NCI-H187 treated with DMSO at 0.1 percent for 48 hours (cell line): ENCODE data around the gene CAVIN4.

Source experiments
- DNase-seq: peaks from one replicate; lab custom pipeline; 2025; lab: John Stamatoyannopoulos, UW

The CAVIN4 gene

GRCh38 chr9:100590481-100590880 is 12.6 kb downstream of the CAVIN4 start:
- DNase-seq = no peak

- DNase-seq = no peak
Measured at GRCh38 chr9:100591139-100591538, 13.3 kb downstream of the CAVIN4 start.

GRCh38 chr9:100591639-100592412 is 13.9 kb downstream of the CAVIN4 start:
- DNase-seq = no peak

GRCh38 chr9:100595391-100596199 is 17.7 kb downstream of the CAVIN4 start:
- peak; percentile 6 for DNase-seq

- no peak for DNase-seq
Measured at GRCh38 chr9:100597236-100597635, 19.4 kb downstream of the CAVIN4 start.

- peak; percentile 53 for DNase-seq
Measured at GRCh38 chr9:100598641-100599145, 20.8 kb downstream of the CAVIN4 start.

GRCh38 chr9:100600521-100601079 is 22.7 kb downstream of the CAVIN4 start:
- peak; percentile 78 for DNase-seq

- DNase-seq = peak; percentile 66
Measured at GRCh38 chr9:100601216-100601615, 23.3 kb downstream of the CAVIN4 start.

GRCh38 chr9:100602342-100602801 is 24.5 kb downstream of the CAVIN4 start:
- peak; percentile 41 for DNase-seq

- no peak for DNase-seq
Measured at GRCh38 chr9:100605405-100605804, 27.5 kb downstream of the CAVIN4 start.

- no peak for DNase-seq
Measured at GRCh38 chr9:100619194-100619593, 41.3 kb downstream of the CAVIN4 start.

GRCh38 chr9:100619665-100620064 is 41.8 kb downstream of the CAVIN4 start:
- DNase-seq = no peak

- no peak for DNase-seq
Measured at GRCh38 chr9:100623969-100624368, 46.1 kb downstream of the CAVIN4 start.

GRCh38 chr9:100626949-100627348 is 49.1 kb downstream of the CAVIN4 start:
- DNase-seq = no peak

- peak; percentile 18 for DNase-seq
Measured at GRCh38 chr9:100637787-100638186, 59.9 kb downstream of the CAVIN4 start.
